H1 (cell line): ENCODE results near the gene SUCNR1. TPM values are rescaled to one million over a fixed set of nuclear protein-coding genes. Genes with fewer than 3 reads are reported as not detected.

Experiments
- CTCF ChIA-PET: fragments of 300-600 bp; sonication (Branson Sonifier 250); formaldehyde crosslinking; loops from one replicate; lab custom pipeline; 2021; ENCODE audit not compliant: partially characterized antibody; lab: Charles Lee
- POLR2A ChIA-PET: fragments of 300-600 bp; sonication (Branson Sonifier 250); formaldehyde crosslinking; loops from one replicate; lab custom pipeline; 2021; ENCODE audit warnings: inconsistent platforms; ENCODE audit not compliant: partially characterized antibody; lab: Charles Lee
- DNase-seq, 2 experiments: peaks; one replicate each; pipeline versions ENCODE4 v3.0.0 to v3.0.0-alpha.2; 2010 to 2022; ENCODE audit warnings: low spot score in 2 of 2, low read depth in 1 of 2, mixed read lengths in 1 of 2
- FAIRE-seq: peaks from 2 replicates; lab custom pipeline; 2011; peaks lifted over from hg19 to GRCh38; lab: Jason Lieb, UNC
- H2AFZ ChIP-seq: 2 replicates; pipeline ENCODE4 v1.8.1; 2012; ENCODE audit warnings: low read length, inconsistent platforms
- H2AK5ac ChIP-seq: 2 replicates; pipeline ENCODE4 v1.6.1; 2013; ENCODE audit warnings: low read depth, low read length
- H2BK120ac ChIP-seq: replicated peaks from 2 replicates; pipeline ENCODE3; 2013; ENCODE audit warnings: low read depth, low read length, inconsistent platforms
- H2BK12ac ChIP-seq: 2 replicates; pipeline ENCODE4 v1.6.1; 2013; ENCODE audit warnings: low read depth, low read length
- H2BK15ac ChIP-seq: 2 replicates; pipeline ENCODE4 v1.6.1; 2013; ENCODE audit warnings: low read length
- H2BK20ac ChIP-seq: 2 replicates; pipeline ENCODE4 v1.6.1; 2013; ENCODE audit warnings: low read length
- H2BK5ac ChIP-seq: 2 replicates; pipeline ENCODE4 v1.6.1; 2013; ENCODE audit warnings: low read depth, low read length
- H3K14ac ChIP-seq: 2 replicates; pipeline ENCODE4 v1.6.1; 2013; ENCODE audit warnings: inconsistent platforms; ENCODE audit not compliant: insufficient read length
- H3K18ac ChIP-seq: 2 replicates; pipeline ENCODE4 v1.6.1; 2013; ENCODE audit warnings: low read length; ENCODE audit errors: extremely low read depth
- H3K23ac ChIP-seq: 2 replicates; pipeline ENCODE4 v1.6.1; 2013; ENCODE audit warnings: inconsistent platforms; ENCODE audit not compliant: insufficient read length
- H3K23me2 ChIP-seq: 2 replicates; pipeline ENCODE4 v1.6.1; 2013; ENCODE audit warnings: low read depth, low read length
- H3K27ac ChIP-seq: 2 replicates; pipeline ENCODE4 v1.6.1; 2011; ENCODE audit warnings: low read depth, low read length, inconsistent platforms
- H3K27me3 ChIP-seq, 4 experiments: replicated peaks in 1 of 4; 1 replicate in 1 of 4; 2 replicates in 3 of 4; pipeline versions ENCODE4 v1.6.1 to v1.8.1; 2011 to 2013; ENCODE audit warnings: low read length in 3 of 4, mild to moderate bottlenecking in 3 of 4, inconsistent platforms in 2 of 4, mixed read lengths in 2 of 4, moderate library complexity in 1 of 4; ENCODE audit not compliant: control insufficient read depth in 3 of 4, insufficient read depth in 3 of 4; ENCODE audit errors: extremely low read depth in 1 of 4
- H3K36me3 ChIP-seq, 4 experiments: 2 replicates each; pipeline versions ENCODE4 v1.6.1 to v1.8.1; 2011 to 2013; ENCODE audit warnings: mild to moderate bottlenecking in 4 of 4, low read length in 3 of 4, moderate library complexity in 2 of 4, control low read depth in 1 of 4, inconsistent platforms in 1 of 4; ENCODE audit not compliant: insufficient read depth in 4 of 4, control insufficient read depth in 2 of 4
- H3K4ac ChIP-seq: replicated peaks from 2 replicates; pipeline ENCODE3; 2013; ENCODE audit warnings: low read length, low read depth, mixed read lengths, inconsistent platforms; ENCODE audit not compliant: insufficient read length
- H3K4me1 ChIP-seq, 4 experiments: replicated peaks in 1 of 4; 1 replicate in 1 of 4; 2 replicates in 3 of 4; pipeline versions ENCODE4 v1.6.1 to v1.8.1; 2011 to 2013; ENCODE audit warnings: low read length in 3 of 4, inconsistent platforms in 2 of 4, mixed read lengths in 1 of 4; ENCODE audit not compliant: insufficient read depth in 4 of 4, control insufficient read depth in 3 of 4
- H3K4me2 ChIP-seq, 2 experiments: 2 replicates each; pipeline versions ENCODE4 v1.6.1 to v1.8.1; 2011 to 2013; ENCODE audit warnings: low read depth in 2 of 2, low read length in 2 of 2, control low read depth in 1 of 2, inconsistent platforms in 1 of 2, mild to moderate bottlenecking in 1 of 2; ENCODE audit not compliant: insufficient read depth in 1 of 2
- H3K4me3 ChIP-seq, 4 experiments: fragments of 200-600, 300-600 bp in 1 of 4; sonication (generic), shearing (Covaris generic), sonication (Bioruptor Twin) in 1 of 4; 2 replicates each; pipeline versions ENCODE4 v1.5.1 to v1.8.1; 2011 to 2016; ENCODE audit warnings: low read length in 4 of 4, low read depth in 3 of 4, control low read depth in 2 of 4, inconsistent platforms in 2 of 4, mild to moderate bottlenecking in 2 of 4, mixed read lengths in 1 of 4, moderate library complexity in 1 of 4; ENCODE audit not compliant: insufficient read depth in 2 of 4; ENCODE audit errors: extremely low read depth in 1 of 4
- H3K56ac ChIP-seq: replicated peaks from 2 replicates; pipeline ENCODE3; 2013; ENCODE audit warnings: low read depth, mild to moderate bottlenecking, mixed read lengths, low read length, inconsistent platforms; ENCODE audit not compliant: insufficient read length
- H3K79me1 ChIP-seq: 2 replicates; pipeline ENCODE4 v1.6.1; 2013; ENCODE audit warnings: low read depth, low read length, control low read depth
- H3K79me2 ChIP-seq, 2 experiments: 2 replicates each; pipeline versions ENCODE4 v1.6.1 to v1.8.1; 2012 to 2013; ENCODE audit warnings: low read length in 2 of 2, mild to moderate bottlenecking in 2 of 2, inconsistent platforms in 1 of 2; ENCODE audit not compliant: insufficient read depth in 2 of 2, control insufficient read depth in 1 of 2
- H3K9ac ChIP-seq, 4 experiments: replicated peaks in 1 of 4; 1 replicate in 1 of 4; 2 replicates in 3 of 4; pipeline versions ENCODE4 v1.6.1 to v1.8.1; 2011 to 2013; ENCODE audit warnings: low read depth in 3 of 4, low read length in 3 of 4, control low read depth in 2 of 4, mild to moderate bottlenecking in 2 of 4, moderate library complexity in 2 of 4, inconsistent platforms in 1 of 4; ENCODE audit errors: extremely low read depth in 1 of 4
- H3K9me3 ChIP-seq, 2 experiments: 2 replicates each; pipeline versions ENCODE4 v1.6.1 to v1.8.1; 2012 to 2013; ENCODE audit warnings: mild to moderate bottlenecking in 2 of 2, moderate library complexity in 2 of 2, control low read depth in 1 of 2, inconsistent platforms in 1 of 2, low read depth in 1 of 2, low read length in 1 of 2, mixed read lengths in 1 of 2; ENCODE audit not compliant: insufficient read depth in 2 of 2
- H4K20me1 ChIP-seq, 2 experiments: replicated peaks in 1 of 2; 2 replicates each; pipeline versions ENCODE3 to v1.8.1; 2011 to 2013; ENCODE audit warnings: inconsistent platforms in 2 of 2, low read length in 2 of 2, mild to moderate bottlenecking in 1 of 2; ENCODE audit not compliant: insufficient read depth in 2 of 2, control insufficient read depth in 1 of 2
- H4K5ac ChIP-seq: 2 replicates; pipeline ENCODE4 v1.6.1; 2013; ENCODE audit warnings: low read length, low read depth, mixed read lengths, inconsistent platforms; ENCODE audit not compliant: insufficient read length
- H4K8ac ChIP-seq: 2 replicates; pipeline ENCODE4 v1.8.0; 2013; ENCODE audit warnings: mild to moderate bottlenecking, moderate library complexity, low read length, inconsistent platforms; ENCODE audit not compliant: insufficient read depth; ENCODE audit errors: extremely low read depth
- H4K91ac ChIP-seq: replicated peaks from 2 replicates; pipeline ENCODE3; 2013; ENCODE audit warnings: low read length, mixed read lengths, inconsistent platforms; ENCODE audit not compliant: insufficient read length
- E2F6 ChIP-seq: IDR thresholded peaks from 2 replicates; pipeline ENCODE4 v1.6.1; 2012; ENCODE audit warnings: inconsistent platforms
- GABPA ChIP-seq: IDR thresholded peaks from 2 replicates; pipeline ENCODE4 v1.6.1; 2011; ENCODE audit warnings: mild to moderate bottlenecking, low read length, moderate library complexity, borderline replicate concordance; ENCODE audit not compliant: insufficient read depth
- KDM1A ChIP-seq: fragments of 200-600, 300-600 bp; sonication (generic); IDR thresholded peaks from 2 replicates; pipeline ENCODE4 v1.7.1; 2016; ENCODE audit warnings: mild to moderate bottlenecking, low read length, borderline replicate concordance
- SP1 ChIP-seq: IDR thresholded peaks from 2 replicates; pipeline ENCODE4 v1.6.1; 2011; ENCODE audit warnings: low read depth, low read length
- WGBS, 2 experiments: shearing (Covaris generic) in 1 of 2; methylation state at CpG; one replicate each; pipeline versions ENCODE4 v1.1.6 to v1.1.7; 2013 to 2015; ENCODE audit warnings: low lambda C conversion rate in 2 of 2, mixed read lengths in 2 of 2, inconsistent platforms in 1 of 2, low coverage in 1 of 2, missing lambda C conversion rate in 1 of 2; ENCODE audit not compliant: insufficient replicate concordance in 2 of 2, insufficient coverage in 1 of 2, insufficient read length in 1 of 2; ENCODE audit errors: extremely low coverage in 1 of 2, missing lambda C conversion rate in 1 of 2; 5-methylcytosine and 5-hydroxymethylcytosine counted together
- polyA plus RNA-seq, 7 experiments: library from polyadenylated mRNA; depleted of rRNA in 3 of 7; stranded (reverse) in 5 of 7; unstranded in 2 of 7; fragments of >200 nt in 5 of 7; fragments of 200-250 nt in 2 of 7; gene quantifications; 1 replicate in 5 of 7; 2 replicates in 1 of 7; 4 replicates in 1 of 7; pipeline versions ENCODE4 v1.2.1 to v1.2.3, GENCODE V29; 2011 to 2013; ENCODE audit warnings: missing spikeins in 2 of 7, mixed read lengths in 2 of 7
- total RNA-seq: library from RNA; stranded (reverse); fragmentation: NEBNext Ultra II Directional; extraction: Animal tissue kit (Norgen Biotek cat#: 25700); gene quantifications from 2 replicates; pipeline ENCODE4 v1.2.1, GENCODE V29; 2021

SUCNR1 gene
- total and polyA plus RNA-seq, 2 of the 8 experiments (the other 6 are each of a cell fraction or from before 2014, with no cell fraction given): not detected

GRCh38 chr3:151863611-151864010, 9.8 kb upstream of the SUCNR1 start:
- Histone ChIP-seq H3K79me2 (no peaks in the 10 kb centered on the region), H3K23me2 (no peaks in the 10 kb centered on the region), H3K23ac (no peak overlapping the region), H2BK15ac (no peak overlapping the region), H3K14ac (no peak overlapping the region), H3K27ac (no peak overlapping the region), H3K27me3 (no peaks in the 10 kb centered on the region), H3K9ac (no peak overlapping the region), H3K36me3 (no peaks in the 10 kb centered on the region), H3K18ac (no peak overlapping the region), H2BK120ac (no peak overlapping the region), H3K4me1 (no peaks in the 10 kb centered on the region), H3K4ac (no peak overlapping the region), H3K9me3 (no peaks in the 10 kb centered on the region), H4K20me1 (no peaks in the 10 kb centered on the region), H2AK5ac (no peak overlapping the region), H3K4me3 (no peak overlapping the region), H2BK20ac (no peak overlapping the region), H2BK5ac (no peak overlapping the region), H4K5ac (no peak overlapping the region), H4K91ac (no peak overlapping the region), H2AFZ (no peak overlapping the region), H3K56ac (no peak overlapping the region), H2BK12ac (no peak overlapping the region), H3K4me2 (no peak overlapping the region), H3K79me1 (no peaks in the 10 kb centered on the region), H4K8ac (no peak overlapping the region)
- TF ChIP-seq E2F6 (no peak), SP1 (no peak), KDM1A (no peak), GABPA (no peak)
- FAIRE-seq (no peak), DNase-seq (no peak)
- 85% methylated on average over 2 of the region's 2 CpGs; no CpG with 5 or more reads in 1 of the 2 experiments for WGBS, 2 experiments
- ChIA-PET CTCF (interaction anchor here (0.9 to 1.0 kb wide), 2 partner anchors 9 to 24 kb away, joined by 3 read pairs; no protein-coding TSS in a partner anchor), POLR2A (no interaction called here)
